D721Med (cell line): Measurements from ENCODE around the gene C19orf73.

Experiments
- DNase-seq: peaks from one replicate; pipeline ENCODE4 v3.0.0; 2011; ENCODE audit warnings: low spot score; ENCODE audit not compliant: insufficient read length
- FAIRE-seq: peaks from 2 replicates; lab custom pipeline; 2011; peaks lifted over from hg19 to GRCh38; lab: Jason Lieb, UNC
- CTCF ChIP-seq: IDR thresholded peaks from 2 replicates; pipeline ENCODE4 v1.5.1; 2012; ENCODE audit warnings: mild to moderate bottlenecking, control low read depth; ENCODE audit not compliant: insufficient read depth; ENCODE audit errors: missing control alignments

C19orf73 gene

GRCh38 chr19:49111218-49111998 is 7.5 kb downstream of the C19orf73 start:
- no peak for TF ChIP-seq CTCF
- FAIRE-seq: no peak
- no peak for DNase-seq

GRCh38 chr19:49110567-49110966 is 8.4 kb downstream of the C19orf73 start:
- DNase-seq (no peak), FAIRE-seq (no peak)
- TF ChIP-seq CTCF: no peak

- no peak for TF ChIP-seq CTCF
Observed at GRCh38 chr19:49109569-49110233, 9.2 kb downstream of the C19orf73 start.

GRCh38 chr19:49109051-49109450 is 9.9 kb downstream of the C19orf73 start:
- no peak for TF ChIP-seq CTCF
- DNase-seq: no peak
- no peak for FAIRE-seq

More at GRCh38 chr19:49109569-49110233, 9.2 kb downstream of the C19orf73 start:
- FAIRE-seq (no peak), DNase-seq (no peak)

GRCh38 chr19:49107625-49108459 is 11.1 kb downstream of the C19orf73 start:
- no peak for DNase-seq
- no peak for TF ChIP-seq CTCF

GRCh38 chr19:49106648-49107135 is 12.3 kb downstream of the C19orf73 start:
- DNase-seq: no peak
- peak; percentile 83 for TF ChIP-seq CTCF
- no peak for FAIRE-seq

More at GRCh38 chr19:49107625-49108459, 11.1 kb downstream of the C19orf73 start:
- FAIRE-seq: no peak
